ENCODE data around the gene IREB2.
A peak's percentile ranks its signal among the peaks of the same experiment; 100 is the strongest.

Gene IREB2

GRCh38 chr15:78390826-78391225 is 47.2 kb upstream of the IREB2 start:
- TF ChIP-seq CTCF (IDR thresholded peaks at IDR 0.05; ENCODE audit: low read depth, low read length): no peak
- H3K27me3 ChIP-seq: no peaks in the 10 kb centered on the region
- no peak for DNase-seq
- peaks cover 4% of the 10 kb centered on the region for H3K4me1 ChIP-seq
- H3K36me3 ChIP-seq: no peaks in the 10 kb centered on the region
- no peaks in the 10 kb centered on the region for H3K9me3 ChIP-seq
- H3K4me3 ChIP-seq (ENCODE audit: low read depth, low read length): no peak overlapping the region

- H3K4me3 ChIP-seq (ENCODE audit: low read depth, low read length): no peak overlapping the region
- H3K4me1 ChIP-seq: peaks cover 4% of the 10 kb centered on the region
- no peak for DNase-seq
- H3K9me3 ChIP-seq: no peaks in the 10 kb centered on the region
- no peaks in the 10 kb centered on the region for H3K27me3 ChIP-seq
- no peaks in the 10 kb centered on the region for H3K36me3 ChIP-seq
- TF ChIP-seq CTCF (IDR thresholded peaks at IDR 0.05; ENCODE audit: low read depth, low read length): no peak
Measured at GRCh38 chr15:78391781-78392180, 46.2 kb upstream of the IREB2 start.

- Histone ChIP-seq H3K27me3 (no peaks in the 10 kb centered on the region), H3K4me1 (peaks cover 3% of the 10 kb centered on the region), H3K36me3 (no peaks in the 10 kb centered on the region), H3K4me3 (ENCODE audit: low read depth, low read length) (no peak overlapping the region), H3K9me3 (no peaks in the 10 kb centered on the region)
- DNase-seq: peak; percentile 64
- TF ChIP-seq CTCF (IDR thresholded peaks at IDR 0.05; ENCODE audit: low read depth, low read length): no peak
Measured at GRCh38 chr15:78392430-78392829, 45.6 kb upstream of the IREB2 start.

GRCh38 chr15:78393137-78393536 is 44.9 kb upstream of the IREB2 start:
- no peaks in the 10 kb centered on the region for H3K9me3 ChIP-seq
- no peaks in the 10 kb centered on the region for H3K27me3 ChIP-seq
- no peak overlapping the region for H3K4me3 ChIP-seq (ENCODE audit: low read depth, low read length)
- H3K4me1 ChIP-seq: peaks cover 2% of the 10 kb centered on the region; the same call in 1 of the 2 replicates
- TF ChIP-seq CTCF (IDR thresholded peaks at IDR 0.05; ENCODE audit: low read depth, low read length): no peak
- DNase-seq: no peak
- no peaks in the 10 kb centered on the region for H3K36me3 ChIP-seq

GRCh38 chr15:78394026-78394425 is 44.0 kb upstream of the IREB2 start:
- Histone ChIP-seq H3K27me3 (no peaks in the 10 kb centered on the region), H3K4me3 (ENCODE audit: low read depth, low read length) (no peak overlapping the region), H3K36me3 (no peaks in the 10 kb centered on the region), H3K9me3 (no peaks in the 10 kb centered on the region), H3K4me1 (peaks cover 2% of the 10 kb centered on the region; the same call in 1 of the 2 replicates)
- TF ChIP-seq CTCF (IDR thresholded peaks at IDR 0.05; ENCODE audit: low read depth, low read length): no peak
- no peak for DNase-seq

GRCh38 chr15:78394981-78395616 is 42.9 kb upstream of the IREB2 start:
- H3K4me1 ChIP-seq: peaks cover 2% of the 10 kb centered on the region; the same call in 1 of the 2 replicates
- no peak overlapping the region for H3K4me3 ChIP-seq (ENCODE audit: low read depth, low read length)
- no peaks in the 10 kb centered on the region for H3K9me3 ChIP-seq
- no peak for DNase-seq
- TF ChIP-seq CTCF (IDR thresholded peaks at IDR 0.05; ENCODE audit: low read depth, low read length): no peak
- H3K27me3 ChIP-seq: no peaks in the 10 kb centered on the region
- no peaks in the 10 kb centered on the region for H3K36me3 ChIP-seq

Measured in BE2C (cell line).